ENCODE measurements around the gene NT5C2.

DNA sequence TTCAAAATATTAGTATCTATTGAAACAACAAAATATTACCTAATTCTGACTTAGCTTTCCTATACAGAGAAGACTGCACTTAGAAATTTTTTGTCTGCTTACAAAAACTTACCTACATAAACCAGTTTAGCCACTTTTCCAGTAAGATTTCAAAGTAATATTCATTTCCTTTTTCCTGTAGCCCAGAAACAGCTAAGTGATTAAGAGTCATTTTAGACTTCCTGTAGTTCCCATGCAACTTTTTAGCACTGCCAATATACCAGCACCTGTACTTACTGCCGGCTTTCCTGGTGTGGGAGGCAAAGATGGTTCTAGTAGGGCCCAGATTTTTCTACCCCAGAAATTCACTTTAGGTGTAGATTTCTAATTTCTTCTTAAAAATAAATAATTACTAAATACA is 21.8 kb downstream of the NT5C2 start:
- TF ChIP-seq TEAD4 (IDR thresholded peaks at IDR 0.05; ENCODE audit: borderline replicate concordance, insufficient read depth), result no peak
- TF ChIP-seq, protein P1, sequence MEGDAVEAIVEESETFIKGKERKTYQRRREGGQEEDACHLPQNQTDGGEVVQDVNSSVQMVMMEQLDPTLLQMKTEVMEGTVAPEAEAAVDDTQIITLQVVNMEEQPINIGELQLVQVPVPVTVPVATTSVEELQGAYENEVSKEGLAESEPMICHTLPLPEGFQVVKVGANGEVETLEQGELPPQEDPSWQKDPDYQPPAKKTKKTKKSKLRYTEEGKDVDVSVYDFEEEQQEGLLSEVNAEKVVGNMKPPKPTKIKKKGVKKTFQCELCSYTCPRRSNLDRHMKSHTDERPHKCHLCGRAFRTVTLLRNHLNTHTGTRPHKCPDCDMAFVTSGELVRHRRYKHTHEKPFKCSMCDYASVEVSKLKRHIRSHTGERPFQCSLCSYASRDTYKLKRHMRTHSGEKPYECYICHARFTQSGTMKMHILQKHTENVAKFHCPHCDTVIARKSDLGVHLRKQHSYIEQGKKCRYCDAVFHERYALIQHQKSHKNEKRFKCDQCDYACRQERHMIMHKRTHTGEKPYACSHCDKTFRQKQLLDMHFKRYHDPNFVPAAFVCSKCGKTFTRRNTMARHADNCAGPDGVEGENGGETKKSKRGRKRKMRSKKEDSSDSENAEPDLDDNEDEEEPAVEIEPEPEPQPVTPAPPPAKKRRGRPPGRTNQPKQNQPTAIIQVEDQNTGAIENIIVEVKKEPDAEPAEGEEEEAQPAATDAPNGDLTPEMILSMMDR (IDR thresholded peaks at IDR 0.05), result no peak
- no peak for TF ChIP-seq RFX5 (IDR thresholded peaks at IDR 0.05; ENCODE audit: low read length)
- TF ChIP-seq GATA2 (CRISPR knock-in tag; IDR thresholded peaks at IDR 0.05), result no peak
- no peak for TF ChIP-seq NRF1 (IDR thresholded peaks at IDR 0.05; ENCODE audit: low read depth, low read length)
- no peak for TF ChIP-seq POLR2AphosphoS5 (IDR thresholded peaks at IDR 0.05; ENCODE audit: low read depth, low read length)
- no peak for TF ChIP-seq JUND (IDR thresholded peaks at IDR 0.05)
- TF ChIP-seq ELF1 (IDR thresholded peaks at IDR 0.05), result no peak
- TF ChIP-seq, protein P2, sequence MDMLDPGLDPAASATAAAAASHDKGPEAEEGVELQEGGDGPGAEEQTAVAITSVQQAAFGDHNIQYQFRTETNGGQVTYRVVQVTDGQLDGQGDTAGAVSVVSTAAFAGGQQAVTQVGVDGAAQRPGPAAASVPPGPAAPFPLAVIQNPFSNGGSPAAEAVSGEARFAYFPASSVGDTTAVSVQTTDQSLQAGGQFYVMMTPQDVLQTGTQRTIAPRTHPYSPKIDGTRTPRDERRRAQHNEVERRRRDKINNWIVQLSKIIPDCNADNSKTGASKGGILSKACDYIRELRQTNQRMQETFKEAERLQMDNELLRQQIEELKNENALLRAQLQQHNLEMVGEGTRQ (IDR thresholded peaks at IDR 0.05; ENCODE audit: borderline replicate concordance, low read depth, low read length), result no peak

All from SK-N-SH (cell line).